ENCODE results near the gene PSMD12. TPM values are rescaled to one million over a fixed set of nuclear protein-coding genes. Genes with fewer than 3 reads are reported as not detected.
A peak's percentile ranks its signal among the peaks of the same experiment; 100 is the strongest.

Gene PSMD12
- total RNA-seq, 1 experiment from 2014 or later: 90.5 TPM

DNA sequence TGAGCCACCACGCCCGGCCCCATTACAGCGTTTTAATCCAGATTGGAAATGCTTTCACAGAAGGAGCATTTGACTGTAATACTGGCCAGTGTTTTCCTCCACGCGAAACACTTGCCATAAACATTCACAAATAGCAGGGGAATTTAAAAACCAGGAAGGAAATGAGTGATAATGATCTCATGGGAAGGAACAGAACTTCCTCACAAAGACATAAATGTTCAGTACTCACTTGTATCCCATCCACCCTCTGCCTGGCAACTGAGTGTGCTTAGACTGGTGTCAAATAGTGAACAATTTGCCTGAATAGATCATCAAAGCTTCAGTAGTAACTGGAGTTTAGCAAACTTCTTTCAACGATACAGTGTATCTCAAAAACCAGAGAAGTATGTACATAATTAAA is 54.1 kb downstream of the PSMD12 start:
- Histone ChIP-seq H2AK5ac (ENCODE audit: insufficient read length, low read length) (no peak overlapping the region), H4K8ac (replicated peaks; ENCODE audit: insufficient read length, low read depth, low read length) (no peak overlapping the region), H3K23me2 (ENCODE audit: insufficient read length, low read depth, low read length, poor library complexity, severe bottlenecking) (no peaks in the 10 kb centered on the region), H3K4me2 (ENCODE audit: insufficient read depth, insufficient read length, low read length) (no peak overlapping the region), H4K5ac (ENCODE audit: insufficient read length, low read depth, low read length) (no peak overlapping the region), H3K14ac (ENCODE audit: insufficient read depth, low read length) (no peak overlapping the region), H3K4me1 (ENCODE audit: insufficient read depth, low read length) (peaks cover 3% of the 10 kb centered on the region; the same call in 1 of the 2 replicates), H3K23ac (ENCODE audit: insufficient read length, low read depth, low read length) (no peak overlapping the region), H4K20me1 (ENCODE audit: control insufficient read depth, insufficient read depth, insufficient read length) (no peaks in the 10 kb centered on the region), H3K27me3 (ENCODE audit: insufficient read depth, low read length) (no peaks in the 10 kb centered on the region), H3K18ac (ENCODE audit: insufficient read length, low read depth, low read length) (no peak overlapping the region), H3K79me1 (ENCODE audit: insufficient read depth, low read depth, low read length, poor library complexity, severe bottlenecking) (no peaks in the 10 kb centered on the region), H4K91ac (ENCODE audit: insufficient read length, low read depth, low read length) (no peak overlapping the region), H2BK20ac (ENCODE audit: low read depth, low read length, poor library complexity, severe bottlenecking) (no peak overlapping the region), H3K27ac (ENCODE audit: insufficient read length, low read depth, low read length) (no peak overlapping the region), H3K9ac (ENCODE audit: extremely low read depth, insufficient read length, low read length) (no peak overlapping the region), H2BK5ac (ENCODE audit: insufficient read length, low read length) (no peak overlapping the region), H2BK120ac (ENCODE audit: low read depth, low read length, poor library complexity, severe bottlenecking) (no peak overlapping the region), H2AFZ (ENCODE audit: low read length) (no peak overlapping the region), H3T11ph (ENCODE audit: low read length) (no peak overlapping the region), H2BK12ac (ENCODE audit: insufficient read length, low read depth, low read length) (no peak overlapping the region), H3K79me2 (ENCODE audit: insufficient read depth, low read length) (no peaks in the 10 kb centered on the region), H2BK15ac (ENCODE audit: low read depth, low read length) (no peak overlapping the region), H3K56ac (ENCODE audit: insufficient read length, low read depth, low read length) (no peak overlapping the region), H3K9me3 (ENCODE audit: control insufficient read depth, low read depth, low read length) (no peaks in the 10 kb centered on the region), H3K4ac (ENCODE audit: low read depth, low read length) (no peak overlapping the region)
- H3K4me3 Mint-ChIP-seq: no peak overlapping the region
- peak overlapping the region in 2 of 3 experiments; percentile 58 to 89; a peak in 2 of 7 replicates for H3K27ac Mint-ChIP-seq
- H3K27me3 Mint-ChIP-seq (ENCODE audit: low read depth): no peaks in the 10 kb centered on the region
- peaks cover 12% of the 10 kb centered on the region in 2 experiments for H3K4me1 Mint-ChIP-seq
- WGBS (ENCODE audit: extremely low coverage, insufficient read length, low lambda C conversion rate): no CpG with 5 or more reads among the region's 6 CpGs
- no peaks in the 10 kb centered on the region for H3K36me3 Mint-ChIP-seq (ENCODE audit: insufficient read depth in 1 of 3, low read depth in 3 of 3)
- TF ChIP-seq, protein P1, sequence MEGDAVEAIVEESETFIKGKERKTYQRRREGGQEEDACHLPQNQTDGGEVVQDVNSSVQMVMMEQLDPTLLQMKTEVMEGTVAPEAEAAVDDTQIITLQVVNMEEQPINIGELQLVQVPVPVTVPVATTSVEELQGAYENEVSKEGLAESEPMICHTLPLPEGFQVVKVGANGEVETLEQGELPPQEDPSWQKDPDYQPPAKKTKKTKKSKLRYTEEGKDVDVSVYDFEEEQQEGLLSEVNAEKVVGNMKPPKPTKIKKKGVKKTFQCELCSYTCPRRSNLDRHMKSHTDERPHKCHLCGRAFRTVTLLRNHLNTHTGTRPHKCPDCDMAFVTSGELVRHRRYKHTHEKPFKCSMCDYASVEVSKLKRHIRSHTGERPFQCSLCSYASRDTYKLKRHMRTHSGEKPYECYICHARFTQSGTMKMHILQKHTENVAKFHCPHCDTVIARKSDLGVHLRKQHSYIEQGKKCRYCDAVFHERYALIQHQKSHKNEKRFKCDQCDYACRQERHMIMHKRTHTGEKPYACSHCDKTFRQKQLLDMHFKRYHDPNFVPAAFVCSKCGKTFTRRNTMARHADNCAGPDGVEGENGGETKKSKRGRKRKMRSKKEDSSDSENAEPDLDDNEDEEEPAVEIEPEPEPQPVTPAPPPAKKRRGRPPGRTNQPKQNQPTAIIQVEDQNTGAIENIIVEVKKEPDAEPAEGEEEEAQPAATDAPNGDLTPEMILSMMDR (conservative IDR thresholded peaks at IDR 0.05): no peak
- DNase-seq: no peak
- H3K9me3 Mint-ChIP-seq: no peaks in the 10 kb centered on the region

Measured in H9 (cell line).